ENCODE measurements around the gene SLC19A2.
A peak's percentile ranks its signal among the peaks of the same experiment; 100 is the strongest.
"Not testable (repeated sequence)": the region's sequence is repeated elsewhere in the genome, so short reads cannot be mapped to it uniquely, and the experiment has no call there.

SLC19A2 gene

GRCh38 chr1:169485431-169486280 lies at the start of gene SLC19A2:
Gene SLC19A2, minus strand, starts transcription at chr1:169485944. Its CDS starts 178 bp downstream, at chr1:169485766.
- peak; percentile 88 for DNase-seq

- DNase-seq: no peak
Observed at GRCh38 chr1:169534653-169535052, 48.9 kb upstream of the SLC19A2 start.

DNA sequence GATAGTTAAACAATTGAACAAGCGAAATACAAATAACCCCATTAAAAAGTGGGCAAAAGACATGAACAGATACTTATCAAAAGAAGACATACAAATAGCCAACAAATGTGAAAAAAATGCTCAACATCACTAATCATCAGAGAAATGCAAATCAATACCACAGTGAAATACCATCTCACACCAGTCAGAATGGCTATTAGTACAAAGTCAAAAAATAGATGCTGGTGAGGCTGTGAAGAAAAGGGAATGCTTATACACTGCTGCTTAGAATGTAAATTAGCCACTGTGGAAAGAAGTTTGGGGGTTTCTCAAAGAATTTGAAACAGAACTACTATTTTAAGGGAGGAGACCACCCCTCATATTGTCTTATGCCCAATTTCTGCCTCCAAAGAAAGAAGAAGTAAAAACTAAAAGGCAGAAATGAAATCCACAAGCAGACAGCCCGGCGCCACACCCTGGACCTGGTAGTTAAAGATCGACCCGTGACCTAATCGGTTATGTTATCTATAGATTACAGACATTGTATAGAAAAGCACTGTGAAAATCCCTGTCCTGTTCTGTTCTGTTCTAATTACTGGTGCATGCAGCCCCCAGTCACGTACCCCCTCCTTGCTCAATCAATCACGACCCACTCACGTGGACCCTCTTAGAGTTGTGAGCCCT lies 47.9 kb upstream of the SLC19A2 start:
- not testable (repeated sequence) for DNase-seq

DNA sequence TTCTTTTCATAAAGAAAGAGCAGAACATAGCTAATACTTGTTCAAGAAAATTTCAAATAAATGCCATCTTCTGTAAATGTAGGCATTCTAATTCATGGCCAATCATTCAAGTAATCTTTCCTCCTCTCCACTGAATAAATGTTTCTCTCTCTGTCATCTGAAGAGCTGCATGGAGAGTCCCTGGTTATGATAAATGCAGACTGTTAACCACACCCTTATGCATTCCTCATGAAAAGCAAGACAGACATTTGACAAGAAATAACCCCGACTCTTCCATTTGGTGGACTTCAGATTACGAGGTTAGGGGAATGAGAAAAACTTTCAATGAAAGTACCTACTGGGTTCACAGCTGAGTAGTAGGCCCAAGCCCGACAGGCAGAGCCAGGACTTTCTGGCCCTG lies 44.7 kb upstream of the SLC19A2 start:
- no peak for DNase-seq

- DNase-seq: no peak
Observed at GRCh38 chr1:169529068-169529642, 43.4 kb upstream of the SLC19A2 start.

DNA sequence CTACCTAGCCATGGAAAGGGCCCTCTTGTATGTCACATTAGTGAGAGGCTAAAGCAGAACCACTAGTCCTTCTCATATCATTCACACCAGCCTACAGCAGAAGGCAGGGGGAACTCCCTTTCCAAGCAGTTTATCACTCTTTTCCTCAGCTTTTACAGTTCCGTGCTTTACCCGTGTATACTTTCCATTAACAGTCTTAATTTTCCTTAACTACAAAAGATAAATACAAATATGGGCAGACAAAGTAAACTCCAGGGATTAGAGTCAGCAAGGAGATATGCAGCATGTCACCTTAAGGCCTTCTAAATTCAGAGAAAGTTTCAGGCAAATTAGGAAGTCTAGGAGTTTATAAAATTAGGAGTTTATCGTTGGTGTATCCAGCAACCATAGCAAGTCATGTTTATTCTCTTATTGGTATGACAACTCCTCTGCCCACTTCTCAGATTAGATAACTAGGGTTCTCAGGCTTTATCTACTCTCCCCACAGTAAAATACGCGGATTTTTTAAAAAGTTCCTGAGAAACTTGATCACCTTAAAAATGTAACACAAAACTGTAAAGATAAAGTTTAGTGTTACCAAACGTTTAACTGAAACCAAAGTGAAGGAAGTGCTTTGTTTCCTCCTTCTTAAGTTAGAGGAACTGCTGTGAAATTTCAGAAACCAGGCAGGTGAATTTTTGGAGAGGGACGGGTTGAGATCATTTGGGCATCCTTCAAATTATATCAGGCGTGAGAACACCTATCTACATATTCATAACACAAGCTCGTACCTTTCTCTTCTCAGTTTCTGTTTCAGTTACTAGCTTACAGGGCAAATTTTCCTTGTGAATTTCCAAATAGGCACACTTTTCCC lies 42.7 kb upstream of the SLC19A2 start:
- no peak for DNase-seq

GRCh38 chr1:169527451-169528214 lies 41.9 kb upstream of the SLC19A2 start:
- DNase-seq: no peak

GRCh38 chr1:169527001-169527400 lies 41.3 kb upstream of the SLC19A2 start:
- DNase-seq: no peak

GRCh38 chr1:169526120-169526832 lies 40.5 kb upstream of the SLC19A2 start:
- DNase-seq: no peak

DNA sequence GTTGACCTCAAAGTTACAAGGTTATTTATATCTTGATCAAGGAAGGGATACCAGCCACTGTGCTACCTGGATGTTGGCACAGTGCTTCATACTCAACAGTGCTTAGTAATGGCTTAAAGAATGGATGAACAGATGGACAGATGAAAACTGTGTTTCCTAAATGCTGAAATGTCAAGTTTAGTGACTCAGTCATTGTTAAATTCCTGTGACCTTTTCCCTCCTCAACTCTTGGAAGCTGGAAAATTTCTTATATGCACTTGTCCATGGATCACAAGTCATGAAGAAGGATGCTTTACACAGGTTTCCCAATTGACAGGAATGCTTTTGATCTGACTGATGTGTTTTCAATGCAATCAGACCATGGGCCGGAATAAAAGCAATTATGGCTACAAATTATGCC lies 39.6 kb upstream of the SLC19A2 start:
- DNase-seq: no peak

DNA sequence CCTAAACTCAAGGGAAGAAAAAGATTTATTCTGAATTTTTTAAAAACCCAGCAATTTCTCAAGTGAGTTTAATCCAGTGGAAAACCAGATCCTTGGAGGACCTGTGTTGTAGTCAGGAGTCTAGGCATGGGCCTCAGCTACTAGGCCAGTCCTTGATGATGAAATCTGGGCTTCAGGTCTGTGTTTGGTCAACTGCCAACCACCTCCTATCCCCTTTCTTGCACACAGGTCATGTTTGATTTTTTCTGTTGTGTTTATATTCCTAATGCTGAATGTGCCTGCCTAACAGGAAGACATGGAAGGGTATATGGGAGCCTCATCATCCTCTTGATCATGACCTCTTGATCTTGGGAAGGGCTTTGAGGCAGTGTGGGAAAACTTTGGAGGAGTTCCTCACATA lies 38.2 kb upstream of the SLC19A2 start:
- DNase-seq: no peak

DNA sequence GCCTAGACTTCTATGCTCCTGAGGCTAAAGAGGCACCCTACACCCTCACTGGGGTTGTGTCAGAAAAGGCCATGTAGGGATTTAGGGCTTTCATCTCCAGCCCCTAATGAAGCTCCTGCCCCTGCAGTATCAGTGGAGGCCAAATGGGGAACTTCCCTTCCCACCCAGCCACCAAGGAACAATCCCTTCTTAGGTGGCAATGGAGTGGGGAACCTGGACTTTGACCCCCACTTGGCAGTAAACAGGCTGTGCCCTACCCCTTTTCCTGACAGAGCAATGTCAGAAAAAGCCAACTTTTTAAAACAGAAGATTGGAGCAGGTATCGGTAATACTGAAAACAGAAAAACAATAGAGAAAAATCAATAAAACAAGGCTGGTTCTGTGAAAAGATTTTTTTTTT lies 35.5 kb upstream of the SLC19A2 start:
- no peak for DNase-seq

GRCh38 chr1:169517558-169518186 lies 31.9 kb upstream of the SLC19A2 start:
- DNase-seq: no peak

DNA sequence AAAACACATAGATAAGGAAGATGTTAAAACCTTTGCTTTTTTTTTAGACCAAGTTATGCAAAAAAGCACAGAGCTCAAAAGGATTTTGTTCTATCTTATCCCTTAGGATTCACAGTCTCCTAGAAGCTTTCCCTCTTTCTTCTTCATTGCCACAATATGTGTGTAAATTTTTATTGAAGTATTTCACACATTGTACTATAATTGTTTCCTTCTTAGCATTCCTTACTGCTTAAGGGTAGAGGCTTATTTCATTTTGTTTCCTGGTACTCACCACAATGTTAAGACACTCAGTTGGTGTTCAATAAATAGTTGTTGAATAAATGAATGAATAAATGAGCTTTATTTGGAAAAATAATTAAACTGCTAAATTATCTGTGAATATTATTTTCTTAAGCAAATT lies 29.9 kb upstream of the SLC19A2 start:
- DNase-seq: no peak

DNA sequence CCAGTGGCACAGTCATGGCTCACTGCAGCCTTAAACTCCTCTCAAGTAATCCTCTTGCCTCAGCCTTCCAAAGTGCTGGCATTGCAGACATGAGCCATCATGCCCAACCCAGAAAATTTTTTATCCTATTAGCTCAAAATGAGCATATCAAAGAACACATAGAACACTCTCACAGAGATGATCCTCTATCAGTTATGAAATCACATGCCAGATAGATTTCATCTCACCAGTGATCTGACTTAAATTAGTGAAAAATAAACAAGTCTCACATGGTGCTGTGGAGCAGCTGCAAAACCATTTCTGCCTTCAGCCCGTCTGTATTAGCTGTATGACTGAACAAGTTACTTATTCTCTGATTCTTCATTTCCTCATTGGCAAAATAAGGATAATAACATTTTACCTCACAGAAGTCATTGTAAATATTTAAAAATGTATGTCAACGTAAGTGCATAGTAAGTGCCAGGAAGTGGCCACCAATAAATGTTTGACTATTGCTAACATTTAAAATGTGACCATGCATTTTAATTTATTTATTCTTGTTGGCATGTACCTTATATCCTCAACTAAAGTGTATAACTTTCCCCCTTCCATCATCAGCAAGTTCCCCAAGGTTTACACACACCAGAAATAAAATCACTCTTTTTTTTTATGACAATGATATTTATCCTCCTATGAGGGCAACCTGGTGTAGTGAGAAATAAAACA lies 29.0 kb upstream of the SLC19A2 start:
- no peak for DNase-seq

GRCh38 chr1:169513208-169513607 lies 27.5 kb upstream of the SLC19A2 start:
- no peak for DNase-seq

GRCh38 chr1:169511316-169512005 lies 25.7 kb upstream of the SLC19A2 start:
- DNase-seq: no peak

DNA sequence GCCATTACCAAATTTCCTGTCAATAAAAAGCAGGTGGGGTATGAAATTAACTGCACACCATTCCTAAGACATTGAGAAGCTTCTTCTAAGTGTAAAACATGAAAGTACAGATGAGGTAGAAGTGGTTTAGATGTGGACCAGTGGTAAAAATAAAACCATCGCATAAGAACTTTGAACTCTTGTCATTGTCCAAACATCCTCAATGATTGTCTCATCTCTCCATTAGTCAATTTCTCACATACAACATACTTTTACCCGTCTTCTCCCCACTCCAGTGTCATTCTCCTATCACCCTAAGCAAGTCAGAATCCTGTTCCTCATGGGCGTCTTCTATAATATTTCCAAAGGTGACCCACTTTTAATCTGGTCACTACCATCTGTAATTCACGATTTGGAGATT lies 24.3 kb upstream of the SLC19A2 start:
- DNase-seq: no peak

- DNase-seq: no peak
Observed at GRCh38 chr1:169509354-169509753, 23.6 kb upstream of the SLC19A2 start.
